HEK293T (cell line): ENCODE results near the gene GRIP1.
"Not testable (repeated sequence)": the region's sequence is repeated elsewhere in the genome, so short reads cannot be mapped to it uniquely, and the experiment has no call there.

Source experiments
- CTCF ChIA-PET: fragments of 350-600 bp; formaldehyde crosslinking; extraction: SDS; loops from one replicate; lab custom pipeline; 2021; ENCODE audit warnings: antibody characterized with exemption, inconsistent platforms; lab: Yijun Ruan, JAX
- POLR2A ChIA-PET: fragments of 350-600 bp; formaldehyde crosslinking; extraction: SDS; loops from one replicate; lab custom pipeline; 2020; ENCODE audit warnings: antibody characterized with exemption, inconsistent platforms; lab: Yijun Ruan, JAX
- DNase-seq: peaks from one replicate; pipeline ENCODE4 v3.0.0; 2012; ENCODE audit warnings: mixed read lengths; ENCODE audit errors: extremely low spot score
- ARNT ChIP-seq: fragments of 450-650 bp; IDR thresholded peaks from 2 replicates; pipeline ENCODE4 v1.6.1; 2017; ENCODE audit warnings: mild to moderate bottlenecking
- BHLHE40 ChIP-seq: fragments of 450-650 bp; IDR thresholded peaks from 2 replicates; pipeline ENCODE4 v1.6.1; 2016; ENCODE audit warnings: mild to moderate bottlenecking, moderate library complexity, borderline replicate concordance
- CTBP1 ChIP-seq: fragments of 450-650 bp; IDR thresholded peaks from 2 replicates; pipeline ENCODE4 v1.6.1; 2016; ENCODE audit warnings: borderline replicate concordance
- ELF4 ChIP-seq: fragments of 450-650 bp; IDR thresholded peaks from 2 replicates; pipeline ENCODE4 v1.6.1; 2017; ENCODE audit warnings: antibody characterized with exemption
- FOXA1 ChIP-seq: fragments of 450-650 bp; IDR thresholded peaks from 2 replicates; pipeline ENCODE4 v1.6.1; 2016; ENCODE audit warnings: mild to moderate bottlenecking
- FOXK2 ChIP-seq: fragments of 450-650 bp; IDR thresholded peaks from 2 replicates; pipeline ENCODE4 v1.6.1; 2016; ENCODE audit warnings: mild to moderate bottlenecking
- FOXM1 ChIP-seq: fragments of 450-650 bp; IDR thresholded peaks from 2 replicates; pipeline ENCODE4 v1.6.1; 2017; ENCODE audit warnings: mild to moderate bottlenecking, borderline replicate concordance
- HDGF ChIP-seq: fragments of 450-650 bp; IDR thresholded peaks from 2 replicates; pipeline ENCODE4 v1.6.1; 2017; ENCODE audit warnings: antibody characterized with exemption, borderline replicate concordance
- L3MBTL2 ChIP-seq: fragments of 450-650 bp; conservative IDR thresholded peaks from 2 replicates; pipeline ENCODE4 v1.6.1; 2016; ENCODE audit warnings: mild to moderate bottlenecking
- LEF1 ChIP-seq: fragments of 450-650 bp; IDR thresholded peaks from 2 replicates; pipeline ENCODE4 v1.6.1; 2017; ENCODE audit warnings: mild to moderate bottlenecking, borderline replicate concordance
- NFRKB ChIP-seq: fragments of 450-650 bp; IDR thresholded peaks from 2 replicates; pipeline ENCODE4 v1.6.1; 2016; ENCODE audit warnings: mild to moderate bottlenecking, moderate library complexity
- SP1 ChIP-seq: fragments of 450-650 bp; IDR thresholded peaks from 2 replicates; pipeline ENCODE4 v1.6.1; 2017
- SUZ12 ChIP-seq: fragments of 450-650 bp; IDR thresholded peaks from 2 replicates; pipeline ENCODE4 v1.6.1; 2016; ENCODE audit warnings: mild to moderate bottlenecking
- TARDBP ChIP-seq: fragments of 450-650 bp; IDR thresholded peaks from 2 replicates; pipeline ENCODE4 v1.6.1; 2016
- ZNF384 ChIP-seq: fragments of 450-650 bp; IDR thresholded peaks from 2 replicates; pipeline ENCODE4 v1.6.1; 2016
- TF ChIP-seq, protein P1 (sequence below): fragments of 450-650 bp; IDR thresholded peaks from 2 replicates; pipeline ENCODE4 v1.6.1; 2016

The GRIP1 gene

DNA sequence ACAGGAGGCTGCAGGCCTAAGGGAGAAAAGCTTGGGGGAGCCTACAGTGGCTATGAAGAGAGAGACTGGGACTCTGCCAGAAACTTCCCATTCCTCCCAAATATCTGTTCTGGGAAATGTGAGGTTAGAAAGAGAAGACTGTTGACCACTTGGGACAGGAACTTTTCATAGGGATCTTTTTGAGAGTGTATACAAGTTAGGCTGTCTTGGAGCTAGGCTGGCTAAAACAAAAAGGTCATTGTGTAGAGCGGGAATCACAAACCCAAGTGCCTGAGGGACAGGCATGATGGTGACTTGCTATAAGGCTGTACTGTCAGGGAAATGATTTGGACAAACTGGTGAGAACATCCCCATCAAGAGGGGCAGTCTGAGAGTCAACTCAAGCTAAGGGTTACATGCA, 175.1 kb downstream of the GRIP1 start:
- TF ChIP-seq FOXA1: no peak
- no peak for TF ChIP-seq ZNF384
- TF ChIP-seq FOXK2: no peak
- TF ChIP-seq, protein P1, sequence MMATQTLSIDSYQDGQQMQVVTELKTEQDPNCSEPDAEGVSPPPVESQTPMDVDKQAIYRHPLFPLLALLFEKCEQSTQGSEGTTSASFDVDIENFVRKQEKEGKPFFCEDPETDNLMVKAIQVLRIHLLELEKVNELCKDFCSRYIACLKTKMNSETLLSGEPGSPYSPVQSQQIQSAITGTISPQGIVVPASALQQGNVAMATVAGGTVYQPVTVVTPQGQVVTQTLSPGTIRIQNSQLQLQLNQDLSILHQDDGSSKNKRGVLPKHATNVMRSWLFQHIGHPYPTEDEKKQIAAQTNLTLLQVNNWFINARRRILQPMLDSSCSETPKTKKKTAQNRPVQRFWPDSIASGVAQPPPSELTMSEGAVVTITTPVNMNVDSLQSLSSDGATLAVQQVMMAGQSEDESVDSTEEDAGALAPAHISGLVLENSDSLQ: no peak
- no peak for TF ChIP-seq SP1
- no peak for TF ChIP-seq HDGF
- POLR2A ChIA-PET: no interaction called here
- DNase-seq: no peak
- CTCF ChIA-PET: no interaction called here

GRCh38 chr12:66502911-66503310, 176.0 kb downstream of the GRIP1 start:
- ChIA-PET CTCF (no interaction called here), POLR2A (no interaction called here)
- no peak for DNase-seq
- no peak for TF ChIP-seq L3MBTL2
- TF ChIP-seq HDGF: no peak
- TF ChIP-seq SUZ12: no peak
- TF ChIP-seq FOXM1: no peak
- no peak for TF ChIP-seq BHLHE40
- no peak for TF ChIP-seq ELF4
- no peak for TF ChIP-seq CTBP1
- no peak for TF ChIP-seq ARNT
- no peak for TF ChIP-seq SP1
- TF ChIP-seq FOXA1: no peak
- no peak for TF ChIP-seq FOXK2
- TF ChIP-seq TARDBP: no peak
- no peak for TF ChIP-seq NFRKB

- POLR2A ChIA-PET: no interaction called here
- DNase-seq: no peak
- CTCF ChIA-PET: no interaction called here
Observed at GRCh38 chr12:66500841-66501240, 178.0 kb downstream of the GRIP1 start.

GRCh38 chr12:66500091-66500490, 178.8 kb downstream of the GRIP1 start:
- no peak for DNase-seq
- no peak for TF ChIP-seq FOXM1
- no peak for TF ChIP-seq NFRKB
- no peak for TF ChIP-seq LEF1
- TF ChIP-seq, protein P1: no peak
- no peak for TF ChIP-seq ELF4
- no peak for TF ChIP-seq TARDBP
- TF ChIP-seq FOXA1: no peak
- no peak for TF ChIP-seq CTBP1
- TF ChIP-seq BHLHE40: no peak
- TF ChIP-seq FOXK2: no peak
- TF ChIP-seq L3MBTL2: no peak
- no peak for TF ChIP-seq ZNF384
- no peak for TF ChIP-seq HDGF
- TF ChIP-seq ARNT: no peak
- no peak for TF ChIP-seq SP1
- no peak for TF ChIP-seq SUZ12
- CTCF ChIA-PET: no interaction called here
- POLR2A ChIA-PET: no interaction called here

More at GRCh38 chr12:66500841-66501240, 178.0 kb downstream of the GRIP1 start:
- TF ChIP-seq, protein P1: no peak
- TF ChIP-seq FOXA1 (no peak), NFRKB (no peak), HDGF (no peak), LEF1 (no peak), ZNF384 (no peak), SP1 (no peak), CTBP1 (no peak), ELF4 (no peak), ARNT (no peak), FOXM1 (no peak), L3MBTL2 (no peak), SUZ12 (no peak), TARDBP (no peak), FOXK2 (no peak), BHLHE40 (no peak)

DNA sequence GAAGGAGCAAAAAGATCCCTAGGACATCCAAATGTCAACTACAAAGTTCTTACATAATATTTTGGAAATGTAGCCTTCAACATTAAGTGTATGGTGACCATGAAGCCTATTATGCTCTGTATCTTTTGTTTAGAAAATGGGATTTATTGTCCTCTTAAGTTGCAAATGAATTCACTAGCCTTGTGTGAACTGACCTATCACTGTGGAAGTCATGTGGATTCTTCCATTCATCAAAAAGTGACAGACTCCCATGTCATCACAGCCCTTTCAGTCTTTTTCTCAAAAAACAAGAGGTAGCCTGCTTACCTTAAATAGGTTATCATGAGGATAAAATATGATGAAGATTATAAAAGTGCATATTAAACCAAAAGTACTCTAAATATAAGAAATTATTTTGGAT, 179.9 kb downstream of the GRIP1 start:
- no peak for DNase-seq
- CTCF ChIA-PET: no interaction called here
- TF ChIP-seq SP1: no peak
- TF ChIP-seq FOXM1: no peak
- TF ChIP-seq, protein P1: no peak
- TF ChIP-seq TARDBP: no peak
- TF ChIP-seq SUZ12: no peak
- no peak for TF ChIP-seq ARNT
- TF ChIP-seq NFRKB: no peak
- no peak for TF ChIP-seq BHLHE40
- TF ChIP-seq CTBP1: no peak
- TF ChIP-seq ELF4: no peak
- no peak for TF ChIP-seq FOXA1
- TF ChIP-seq ZNF384: no peak
- no peak for TF ChIP-seq HDGF
- no peak for TF ChIP-seq L3MBTL2
- no peak for TF ChIP-seq LEF1
- TF ChIP-seq FOXK2: no peak
- POLR2A ChIA-PET: no interaction called here

DNA sequence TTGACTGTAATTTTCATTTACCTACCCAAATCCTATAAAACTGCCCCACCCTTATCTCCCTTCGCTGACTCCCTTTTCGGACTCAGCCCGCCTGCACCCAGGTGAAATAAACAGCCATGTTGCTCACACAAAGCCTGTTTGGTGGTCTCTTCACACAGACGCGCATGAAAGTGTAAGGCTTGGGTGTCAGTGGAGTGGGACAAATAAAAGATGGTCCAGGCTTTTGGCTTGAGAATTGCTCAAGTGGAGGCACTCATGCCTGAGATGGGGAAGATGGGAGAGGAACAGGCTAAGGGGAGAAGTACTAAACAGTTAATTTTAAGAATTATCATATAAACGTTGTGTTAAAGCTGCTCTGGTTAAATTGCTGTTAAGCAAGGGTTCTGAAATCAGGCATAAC, 180.8 kb downstream of the GRIP1 start:
- DNase-seq, CTCF ChIA-PET, POLR2A ChIA-PET: not testable (repeated sequence)
